GM10266 (cell line): ENCODE data around the gene NCDN.

Experiments used
- DNase-seq: peaks from one replicate; pipeline ENCODE4 v3.0.0; 2012; ENCODE audit errors: extremely low spot score
- CTCF ChIP-seq: IDR thresholded peaks from 2 replicates; pipeline ENCODE4 v1.5.1; 2012; ENCODE audit warnings: mild to moderate bottlenecking, low read depth; ENCODE audit not compliant: control insufficient read depth, insufficient read depth; ENCODE audit errors: missing control alignments

The NCDN gene

GRCh38 chr1:35587736-35588135 is 30.1 kb downstream of the NCDN start:
- DNase-seq: no peak
- no peak for TF ChIP-seq CTCF

DNA sequence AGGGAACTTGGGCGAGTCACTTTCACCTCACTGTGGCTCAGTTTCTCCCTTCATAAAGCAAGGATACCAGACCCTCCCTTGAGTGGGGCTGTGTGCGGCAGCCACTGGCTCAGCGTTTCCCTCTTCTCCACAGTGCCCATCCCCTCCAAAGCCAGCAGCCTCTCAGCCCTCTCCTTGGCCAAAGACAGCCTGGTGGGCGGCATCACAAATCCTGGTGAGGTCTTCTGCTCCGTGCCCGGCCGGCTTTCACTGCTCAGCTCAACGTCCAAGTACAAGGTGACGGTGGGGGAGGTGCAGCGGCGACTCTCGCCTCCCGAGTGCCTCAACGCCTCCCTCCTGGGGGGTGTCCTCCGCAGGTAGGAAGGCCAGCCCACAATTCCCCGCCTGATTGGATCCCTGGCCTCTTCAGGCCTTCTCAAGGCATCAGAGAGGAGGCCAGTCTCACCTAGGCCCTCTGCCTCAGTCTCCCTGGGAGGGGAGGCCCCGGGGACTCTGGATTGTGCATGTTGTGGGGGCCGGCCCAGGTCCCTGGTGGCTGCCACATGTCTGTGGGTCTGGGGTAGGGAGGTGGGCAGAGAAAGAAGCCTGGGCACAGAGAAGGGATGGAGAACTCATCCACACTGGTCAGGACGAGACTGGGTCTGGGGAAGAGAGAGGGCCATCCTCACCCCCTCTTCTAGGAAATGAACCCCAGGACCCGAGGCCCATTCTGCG is 30.8 kb downstream of the NCDN start:
- DNase-seq: no peak
- TF ChIP-seq CTCF: no peak

DNA sequence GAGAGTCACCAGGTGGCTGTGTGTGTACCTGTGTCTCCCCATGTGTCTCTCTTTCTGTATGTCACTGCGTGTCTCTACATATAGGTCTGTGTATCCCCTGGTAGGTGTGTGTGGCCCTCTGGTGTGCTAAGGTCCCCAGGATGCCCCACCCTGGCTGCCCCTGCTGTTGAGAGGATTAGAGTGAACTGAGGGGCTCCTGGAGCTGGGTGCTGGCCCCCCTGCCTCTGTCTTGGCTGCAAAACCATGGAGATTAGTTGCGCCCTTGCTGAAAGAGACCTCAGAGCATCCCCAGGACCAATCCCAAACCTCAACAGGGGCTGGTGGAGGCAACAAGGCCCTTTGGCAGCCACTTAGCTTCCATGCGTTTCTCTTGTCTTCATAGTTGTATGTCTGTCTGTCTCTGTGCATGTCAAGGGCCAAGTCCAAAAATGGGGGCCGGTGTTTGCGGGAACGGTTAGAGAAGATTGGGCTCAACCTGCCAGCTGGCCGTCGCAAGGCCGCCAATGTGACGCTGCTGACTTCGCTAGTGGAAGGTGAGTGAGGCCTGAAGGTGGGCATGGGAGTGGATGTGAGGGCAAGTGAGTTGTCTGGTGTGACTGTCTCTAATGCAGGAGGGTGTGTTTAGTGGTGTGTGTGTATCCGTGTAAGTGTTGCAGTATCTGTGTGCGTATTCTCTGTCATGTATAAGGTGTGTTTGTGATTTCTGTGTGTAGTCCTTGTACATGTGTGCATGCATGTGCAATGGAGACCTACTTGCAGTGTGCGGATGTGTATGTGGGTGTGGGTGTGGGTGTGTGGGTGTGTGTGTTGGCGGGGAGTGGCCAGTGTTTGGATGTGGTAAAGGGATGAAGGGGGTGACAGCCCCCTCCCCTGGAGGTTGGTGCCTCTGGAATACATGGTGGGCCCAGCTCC is 32.2 kb downstream of the NCDN start:
- DNase-seq: no peak
- TF ChIP-seq CTCF: no peak

DNA sequence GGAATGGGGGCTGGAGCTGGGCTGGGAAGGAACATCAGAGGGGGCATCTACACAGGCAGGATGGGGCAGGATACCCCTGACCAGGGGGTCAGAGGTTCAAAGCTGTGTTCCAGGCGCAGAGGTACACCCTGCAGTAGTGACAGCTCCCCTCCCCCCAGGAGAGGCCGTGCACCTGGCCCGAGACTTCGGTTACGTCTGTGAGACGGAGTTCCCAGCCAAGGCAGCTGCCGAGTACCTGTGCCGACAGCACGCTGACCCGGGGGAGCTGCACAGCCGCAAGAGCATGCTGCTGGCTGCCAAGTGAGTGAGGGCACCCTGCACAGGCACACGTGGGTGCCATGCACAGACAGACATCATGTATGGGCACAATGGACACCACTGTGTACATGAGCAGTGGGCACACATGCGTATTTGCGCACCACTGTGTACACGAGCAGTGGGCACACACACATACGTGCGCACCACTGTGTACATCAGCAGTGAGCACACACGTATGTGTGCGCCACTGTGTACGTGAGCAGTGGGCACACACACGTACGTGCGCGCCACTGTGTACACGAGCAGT is 33.0 kb downstream of the NCDN start:
- no peak for TF ChIP-seq CTCF
- DNase-seq: no peak

- DNase-seq: no peak
- no peak for TF ChIP-seq CTCF
Measured at GRCh38 chr1:35591211-35591610, 33.6 kb downstream of the NCDN start.

- no peak for DNase-seq
- TF ChIP-seq CTCF: no peak
Measured at GRCh38 chr1:35592991-35593769, 35.6 kb downstream of the NCDN start.
